WTC11 (cell line): ENCODE measurements around the gene C7. TPM values are rescaled to one million over a fixed set of nuclear protein-coding genes. Genes with fewer than 3 reads are reported as not detected.

ENCODE experiments used
- ATAC-seq: fragments of 200-7000 bp; cut with Tn5 transposase; 2 replicates; pipeline ENCODE4 v1.10.0; 2021; ENCODE audit warnings: mild to moderate bottlenecking, moderate library complexity
- CTCF ChIA-PET: fragments of 300-600 bp; sonication (Branson Sonifier 250); formaldehyde crosslinking; loops from one replicate; lab custom pipeline; 2021; ENCODE audit warnings: antibody characterized with exemption; lab: Charles Lee
- POLR2A ChIA-PET: fragments of 350-600 bp; sonication (Branson Sonifier 250); formaldehyde crosslinking; loops from one replicate; lab custom pipeline; 2021; ENCODE audit warnings: antibody characterized with exemption; lab: Charles Lee
- DNase-seq: peaks from one replicate; pipeline ENCODE4 v3.0.0; 2021; ENCODE audit warnings: low spot score
- H3K27ac Mint-ChIP-seq: 2 replicates; pipeline ENCODE4 v1.8.0; 2021; ENCODE audit warnings: mixed read lengths
- H3K27me3 Mint-ChIP-seq: 2 replicates; pipeline ENCODE4 v1.8.0; 2021; ENCODE audit warnings: low read depth, mild to moderate bottlenecking, moderate library complexity, mixed read lengths
- H3K36me3 Mint-ChIP-seq: 2 replicates; pipeline ENCODE4 v1.8.0; 2021; ENCODE audit warnings: mixed read lengths
- H3K4me1 Mint-ChIP-seq: 2 replicates; pipeline ENCODE4 v1.8.0; 2022; ENCODE audit warnings: mixed read lengths
- H3K4me3 Mint-ChIP-seq: 2 replicates; pipeline ENCODE4 v1.8.0; 2021; ENCODE audit warnings: mild to moderate bottlenecking, moderate library complexity, mixed read lengths
- H3K9me3 Mint-ChIP-seq: 2 replicates; pipeline ENCODE4 v1.8.0; 2021; ENCODE audit warnings: mixed read lengths
- CREB1 ChIP-seq: sonication (generic); formaldehyde crosslinking; IDR thresholded peaks from 2 replicates; pipeline ENCODE4 v1.8.0; 2023; ENCODE audit warnings: mild to moderate bottlenecking, missing genetic modification reagents
- CREM ChIP-seq: sonication (generic); formaldehyde crosslinking; IDR thresholded peaks from 2 replicates; pipeline ENCODE4 v1.8.1; 2022; ENCODE audit warnings: mild to moderate bottlenecking, missing genetic modification reagents, moderate library complexity
- HMGA2 ChIP-seq: fragments of 250-450 bp; sonication (Bioruptor Pico); IDR thresholded peaks from 2 replicates; pipeline ENCODE4 v1.4.0; 2021; ENCODE audit warnings: mild to moderate bottlenecking, moderate library complexity
- HMGXB4 ChIP-seq: sonication (generic); formaldehyde crosslinking; IDR thresholded peaks from 2 replicates; pipeline ENCODE4 v1.8.1; 2023; ENCODE audit warnings: mild to moderate bottlenecking, moderate library complexity, missing genetic modification reagents
- IRF2 ChIP-seq: sonication (generic); formaldehyde crosslinking; IDR thresholded peaks from 2 replicates; pipeline ENCODE4 v1.8.0; 2022; ENCODE audit warnings: low read depth, missing genetic modification reagents, borderline replicate concordance
- JUN ChIP-seq: sonication (generic); formaldehyde crosslinking; IDR thresholded peaks from 2 replicates; pipeline ENCODE4 v1.8.0; 2023; ENCODE audit warnings: mild to moderate bottlenecking, missing genetic modification reagents
- MLX ChIP-seq: sonication (generic); formaldehyde crosslinking; IDR thresholded peaks from 2 replicates; pipeline ENCODE4 v1.8.1; 2023; ENCODE audit warnings: mild to moderate bottlenecking, missing genetic modification reagents, moderate library complexity
- MXD4 ChIP-seq: fragments of 250-450 bp; sonication (Bioruptor Pico); IDR thresholded peaks from 2 replicates; pipeline ENCODE4 v1.8.0; 2021; ENCODE audit warnings: mild to moderate bottlenecking, moderate library complexity, borderline replicate concordance
- NFATC4 ChIP-seq: fragments of 250-450 bp; sonication (Bioruptor Pico); IDR thresholded peaks from 2 replicates; pipeline ENCODE4 v1.9.0; 2021; ENCODE audit warnings: mild to moderate bottlenecking
- NR3C1 ChIP-seq: sonication (generic); formaldehyde crosslinking; conservative IDR thresholded peaks from 2 replicates; pipeline ENCODE4 v1.8.1; 2023; ENCODE audit warnings: low read depth, mild to moderate bottlenecking, missing genetic modification reagents
- OVOL2 ChIP-seq: fragments of 250-450 bp; sonication (Bioruptor Pico); IDR thresholded peaks from 2 replicates; pipeline ENCODE4 v1.9.0; 2021; ENCODE audit warnings: mild to moderate bottlenecking, borderline replicate concordance
- SP1 ChIP-seq: sonication (generic); formaldehyde crosslinking; conservative IDR thresholded peaks from 2 replicates; pipeline ENCODE4 v1.8.1; 2022; ENCODE audit warnings: missing genetic modification reagents
- USF2 ChIP-seq: sonication (generic); formaldehyde crosslinking; IDR thresholded peaks from 2 replicates; pipeline ENCODE4 v1.8.1; 2023; ENCODE audit warnings: mild to moderate bottlenecking, missing genetic modification reagents, moderate library complexity
- ZNF281 ChIP-seq: sonication (generic); formaldehyde crosslinking; IDR thresholded peaks from 2 replicates; pipeline ENCODE4 v1.8.0; 2023; ENCODE audit warnings: mild to moderate bottlenecking, missing genetic modification reagents
- ZNF512 ChIP-seq: sonication (generic); formaldehyde crosslinking; IDR thresholded peaks from 2 replicates; pipeline ENCODE4 v1.8.1; 2022; ENCODE audit warnings: missing genetic modification reagents, borderline replicate concordance
- ZNF671 ChIP-seq: fragments of 250-450 bp; sonication (Bioruptor Pico); IDR thresholded peaks from 2 replicates; pipeline ENCODE4 v1.8.0; 2021; ENCODE audit warnings: mild to moderate bottlenecking
- ZSCAN18 ChIP-seq: fragments of 250-450 bp; sonication (Bioruptor Pico); IDR thresholded peaks from 2 replicates; pipeline ENCODE4 v2.1.2; 2022; ENCODE audit warnings: mild to moderate bottlenecking, moderate library complexity
- total RNA-seq: library from RNA; stranded (reverse); gene quantifications from 3 replicates; pipeline ENCODE4 v1.2.3, GENCODE V29; 2021
- TF ChIP-seq, protein P1 (sequence below): sonication (generic); formaldehyde crosslinking; IDR thresholded peaks from 2 replicates; pipeline ENCODE4 v1.8.1; 2022; ENCODE audit warnings: mild to moderate bottlenecking, moderate library complexity, missing genetic modification reagents

The C7 gene
- total RNA-seq, 1 experiment from 2014 or later, result 4.5 TPM

DNA sequence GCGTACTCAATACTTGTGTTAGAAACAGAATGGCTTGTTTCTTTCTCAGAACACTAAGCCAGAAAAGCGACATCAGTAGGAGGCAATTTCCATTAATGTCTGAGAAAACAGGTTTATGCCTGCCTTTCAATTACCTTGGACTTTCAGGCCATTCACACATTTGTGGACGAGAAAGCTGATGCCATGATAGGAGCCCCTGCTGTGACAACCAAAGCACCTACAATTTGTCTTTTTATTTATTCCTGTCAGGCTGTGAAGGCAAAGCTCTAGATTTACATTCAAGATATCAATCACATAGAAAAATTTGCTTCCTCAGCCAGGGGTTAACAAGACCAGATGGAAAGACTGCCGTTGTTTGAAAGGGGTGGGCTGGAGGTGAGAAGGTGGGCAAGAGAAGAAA, 76.2 kb downstream of the C7 start:
- ATAC-seq, result no peak
- no peak overlapping the region for H3K4me3 Mint-ChIP-seq
- H3K4me1 Mint-ChIP-seq, result no peaks in the 10 kb centered on the region
- TF ChIP-seq OVOL2 (CRISPR knock-in tag), result no peak
- TF ChIP-seq CREB1 (CRISPR knock-in tag), result no peak
- no peak for TF ChIP-seq SP1 (CRISPR knock-in tag)
- TF ChIP-seq MXD4 (CRISPR knock-in tag), result no peak
- TF ChIP-seq ZNF281, result no peak
- TF ChIP-seq HMGA2, result no peak
- no peak for TF ChIP-seq NFATC4 (CRISPR knock-in tag)
- no peak for TF ChIP-seq USF2 (CRISPR knock-in tag)
- TF ChIP-seq JUN (CRISPR knock-in tag), result no peak
- TF ChIP-seq HMGXB4 (CRISPR knock-in tag), result no peak
- TF ChIP-seq, protein P1, sequence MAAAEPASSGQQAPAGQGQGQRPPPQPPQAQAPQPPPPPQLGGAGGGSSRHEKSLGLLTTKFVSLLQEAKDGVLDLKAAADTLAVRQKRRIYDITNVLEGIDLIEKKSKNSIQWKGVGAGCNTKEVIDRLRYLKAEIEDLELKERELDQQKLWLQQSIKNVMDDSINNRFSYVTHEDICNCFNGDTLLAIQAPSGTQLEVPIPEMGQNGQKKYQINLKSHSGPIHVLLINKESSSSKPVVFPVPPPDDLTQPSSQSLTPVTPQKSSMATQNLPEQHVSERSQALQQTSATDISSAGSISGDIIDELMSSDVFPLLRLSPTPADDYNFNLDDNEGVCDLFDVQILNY (CRISPR knock-in tag), result no peak
- TF ChIP-seq NR3C1 (CRISPR knock-in tag), result no peak
- TF ChIP-seq CREM (CRISPR knock-in tag), result no peak
- TF ChIP-seq MLX, result no peak
- TF ChIP-seq ZSCAN18 (CRISPR knock-in tag), result no peak
- TF ChIP-seq ZNF671, result no peak
- no peak for TF ChIP-seq ZNF512
- no peak for TF ChIP-seq IRF2 (CRISPR knock-in tag)
- no peaks in the 10 kb centered on the region for H3K27me3 Mint-ChIP-seq
- peaks cover 14% of the 10 kb centered on the region for H3K9me3 Mint-ChIP-seq
- CTCF ChIA-PET, result no interaction called here
- 0 out of 2 replicates have a peak, but pooled peaks cover 7% of the 10 kb centered on the region for H3K36me3 Mint-ChIP-seq
- no peak for DNase-seq
- H3K27ac Mint-ChIP-seq, result no peak overlapping the region
- POLR2A ChIA-PET, result no interaction called here
